Neural cell (in vitro differentiated cells): ENCODE results near the gene SOX4. TPM values are rescaled to one million over a fixed set of nuclear protein-coding genes. Genes with fewer than 3 reads are reported as not detected.
A peak's percentile ranks its signal among the peaks of the same experiment; 100 is the strongest.

Experiments used
- H2AFZ ChIP-seq: fragments of 200-600, 300-800 bp; sonication (generic), shearing (Covaris generic); 2 replicates; pipeline ENCODE4 v1.6.0; 2014; ENCODE audit warnings: low read depth, mild to moderate bottlenecking, antibody characterized with exemption, low read length, moderate library complexity
- H3F3A ChIP-seq: fragments of 200-600 bp; shearing (Covaris generic); 2 replicates; pipeline ENCODE4 v1.6.1; 2016; ENCODE audit warnings: mild to moderate bottlenecking, moderate library complexity, mixed read lengths, antibody characterized with exemption, low read length; ENCODE audit not compliant: insufficient read depth, poor library complexity, severe bottlenecking
- H3K27ac ChIP-seq: fragments of 200-600, 300-800 bp; sonication (generic), shearing (Covaris generic); 2 replicates; pipeline ENCODE4 v1.5.1; 2014; ENCODE audit warnings: mild to moderate bottlenecking, low read length, moderate library complexity
- H3K27me3 ChIP-seq: fragments of 300-800, 200-600 bp; sonication (generic), shearing (Covaris generic); 2 replicates; pipeline ENCODE4 v1.6.0; 2014; ENCODE audit warnings: mild to moderate bottlenecking, low read depth, low read length, moderate library complexity; ENCODE audit not compliant: insufficient read depth
- H3K36me3 ChIP-seq: fragments of 300-800, 200-600 bp; sonication (generic), shearing (Covaris generic); 2 replicates; pipeline ENCODE4 v1.5.1; 2014; ENCODE audit warnings: mild to moderate bottlenecking, antibody characterized with exemption, low read length, moderate library complexity; ENCODE audit not compliant: insufficient read depth
- H3K4me2 ChIP-seq: fragments of 300-800, 200-600 bp; sonication (generic), shearing (Covaris generic); 2 replicates; pipeline ENCODE4 v1.6.0; 2014; ENCODE audit warnings: mild to moderate bottlenecking, low read length
- H3K4me3 ChIP-seq: fragments of 300-800, 200-600 bp; sonication (generic), shearing (Covaris generic); 2 replicates; pipeline ENCODE4 v1.5.1; 2014; ENCODE audit warnings: mild to moderate bottlenecking, low read length, moderate library complexity
- H3K79me2 ChIP-seq: fragments of 200-600 bp; shearing (Covaris generic); replicated peaks from 2 replicates; pipeline ENCODE4 v1.6.0; 2014; ENCODE audit warnings: mild to moderate bottlenecking, low read length, moderate library complexity; ENCODE audit not compliant: insufficient read depth
- H3K9ac ChIP-seq: fragments of 300-800, 200-600 bp; sonication (generic), shearing (Covaris generic); 2 replicates; pipeline ENCODE4 v1.6.1; 2016; ENCODE audit warnings: mild to moderate bottlenecking, low read length, mixed read lengths
- H3K9me2 ChIP-seq: fragments of 200-600 bp; shearing (Covaris generic); 2 replicates; pipeline ENCODE4 v1.6.1; 2016; ENCODE audit warnings: mild to moderate bottlenecking, low read length, mixed read lengths; ENCODE audit not compliant: insufficient read depth
- H3K9me3 ChIP-seq: fragments of 200-600, 300-800 bp; sonication (generic), shearing (Covaris generic); 2 replicates; pipeline ENCODE4 v1.6.1; 2016; ENCODE audit warnings: mild to moderate bottlenecking, mixed run types, low read length, moderate library complexity, mixed read lengths
- H4K20me1 ChIP-seq: fragments of 200-600 bp; shearing (Covaris generic); 2 replicates; pipeline ENCODE4 v1.6.1; 2016; ENCODE audit warnings: mild to moderate bottlenecking, mixed run types; ENCODE audit not compliant: insufficient read depth
- EP300 ChIP-seq: fragments of 450-650 bp; conservative IDR thresholded peaks from 2 replicates; pipeline ENCODE4 v1.6.1; 2014; ENCODE audit warnings: antibody characterized with exemption, mild to moderate bottlenecking, moderate library complexity; ENCODE audit not compliant: poor library complexity, severe bottlenecking
- EZH2 ChIP-seq: fragments of 200-600, 300-800 bp; shearing (Covaris generic), sonication (generic); IDR thresholded peaks from 2 replicates; pipeline ENCODE4 v1.6.1; 2014; ENCODE audit warnings: antibody characterized with exemption, low read length, borderline replicate concordance, mild to moderate bottlenecking; ENCODE audit not compliant: insufficient read depth, poor library complexity, severe bottlenecking
- MXI1 ChIP-seq: fragments of 450-650 bp; conservative IDR thresholded peaks from 2 replicates; pipeline ENCODE4 v1.6.1; 2014; ENCODE audit warnings: antibody characterized with exemption, mild to moderate bottlenecking; ENCODE audit not compliant: poor library complexity, severe bottlenecking
- POLR2AphosphoS5 ChIP-seq: IDR thresholded peaks from 2 replicates; pipeline ENCODE4 v1.6.1; 2012
- RAD21 ChIP-seq: fragments of 450-650 bp; conservative IDR thresholded peaks from 2 replicates; pipeline ENCODE4 v1.6.1; 2014; ENCODE audit warnings: antibody characterized with exemption, mild to moderate bottlenecking, moderate library complexity
- SMC3 ChIP-seq: fragments of 450-650 bp; conservative IDR thresholded peaks from 2 replicates; pipeline ENCODE4 v1.6.1; 2014; ENCODE audit warnings: antibody characterized with exemption, mild to moderate bottlenecking, moderate library complexity; ENCODE audit not compliant: poor library complexity
- TAF1 ChIP-seq: IDR thresholded peaks from 2 replicates; pipeline ENCODE4 v1.6.1; 2012; ENCODE audit warnings: low read depth
- polyA plus RNA-seq: library from polyadenylated mRNA; depleted of rRNA; stranded (reverse); fragments of >200 nt; gene quantifications from 2 replicates; pipeline ENCODE4 v1.2.3, GENCODE V29; 2014
- TF ChIP-seq, protein P1 (sequence below): IDR thresholded peaks from 2 replicates; pipeline ENCODE4 v1.6.1; 2012; ENCODE audit warnings: borderline replicate concordance
- TF ChIP-seq, protein P2 (sequence below): fragments of 450-650 bp; IDR thresholded peaks from 2 replicates; pipeline ENCODE4 v1.5.1; 2014; ENCODE audit warnings: antibody characterized with exemption, mild to moderate bottlenecking, moderate library complexity; ENCODE audit not compliant: poor library complexity, severe bottlenecking

SOX4 gene
- polyA plus RNA-seq, 1 donor from 2014 or later: 394 TPM

DNA sequence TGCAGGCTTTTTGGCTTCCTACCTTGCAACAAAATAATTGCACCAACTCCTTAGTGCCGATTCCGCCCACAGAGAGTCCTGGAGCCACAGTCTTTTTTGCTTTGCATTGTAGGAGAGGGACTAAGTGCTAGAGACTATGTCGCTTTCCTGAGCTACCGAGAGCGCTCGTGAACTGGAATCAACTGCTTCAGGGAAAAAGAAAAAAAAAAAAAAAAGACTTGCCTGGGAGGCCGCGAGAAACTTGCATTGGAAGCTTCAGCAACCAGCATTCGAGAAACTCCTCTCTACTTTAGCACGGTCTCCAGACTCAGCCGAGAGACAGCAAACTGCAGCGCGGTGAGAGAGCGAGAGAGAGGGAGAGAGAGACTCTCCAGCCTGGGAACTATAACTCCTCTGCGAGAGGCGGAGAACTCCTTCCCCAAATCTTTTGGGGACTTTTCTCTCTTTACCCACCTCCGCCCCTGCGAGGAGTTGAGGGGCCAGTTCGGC is 420 bp downstream of the SOX4 start:
- peak overlapping the region; percentile 87 for H3K4me3 ChIP-seq
- H2AFZ ChIP-seq: no peak overlapping the region
- peaks cover 48% of the 10 kb centered on the region for H4K20me1 ChIP-seq
- peaks cover 23% of the 10 kb centered on the region for H3K36me3 ChIP-seq
- H3K79me2 ChIP-seq: peaks cover 72% of the 10 kb centered on the region
- peak overlapping the region; percentile 97 for H3K27ac ChIP-seq
- TF ChIP-seq MXI1 (no peak), POLR2AphosphoS5 (peak; percentile 59), RAD21 (peak; percentile 58), TAF1 (peak; percentile 75), EZH2 (no peak), SMC3 (peak; percentile 63)
- TF ChIP-seq, protein P1, sequence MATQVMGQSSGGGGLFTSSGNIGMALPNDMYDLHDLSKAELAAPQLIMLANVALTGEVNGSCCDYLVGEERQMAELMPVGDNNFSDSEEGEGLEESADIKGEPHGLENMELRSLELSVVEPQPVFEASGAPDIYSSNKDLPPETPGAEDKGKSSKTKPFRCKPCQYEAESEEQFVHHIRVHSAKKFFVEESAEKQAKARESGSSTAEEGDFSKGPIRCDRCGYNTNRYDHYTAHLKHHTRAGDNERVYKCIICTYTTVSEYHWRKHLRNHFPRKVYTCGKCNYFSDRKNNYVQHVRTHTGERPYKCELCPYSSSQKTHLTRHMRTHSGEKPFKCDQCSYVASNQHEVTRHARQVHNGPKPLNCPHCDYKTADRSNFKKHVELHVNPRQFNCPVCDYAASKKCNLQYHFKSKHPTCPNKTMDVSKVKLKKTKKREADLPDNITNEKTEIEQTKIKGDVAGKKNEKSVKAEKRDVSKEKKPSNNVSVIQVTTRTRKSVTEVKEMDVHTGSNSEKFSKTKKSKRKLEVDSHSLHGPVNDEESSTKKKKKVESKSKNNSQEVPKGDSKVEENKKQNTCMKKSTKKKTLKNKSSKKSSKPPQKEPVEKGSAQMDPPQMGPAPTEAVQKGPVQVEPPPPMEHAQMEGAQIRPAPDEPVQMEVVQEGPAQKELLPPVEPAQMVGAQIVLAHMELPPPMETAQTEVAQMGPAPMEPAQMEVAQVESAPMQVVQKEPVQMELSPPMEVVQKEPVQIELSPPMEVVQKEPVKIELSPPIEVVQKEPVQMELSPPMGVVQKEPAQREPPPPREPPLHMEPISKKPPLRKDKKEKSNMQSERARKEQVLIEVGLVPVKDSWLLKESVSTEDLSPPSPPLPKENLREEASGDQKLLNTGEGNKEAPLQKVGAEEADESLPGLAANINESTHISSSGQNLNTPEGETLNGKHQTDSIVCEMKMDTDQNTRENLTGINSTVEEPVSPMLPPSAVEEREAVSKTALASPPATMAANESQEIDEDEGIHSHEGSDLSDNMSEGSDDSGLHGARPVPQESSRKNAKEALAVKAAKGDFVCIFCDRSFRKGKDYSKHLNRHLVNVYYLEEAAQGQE: peak; percentile 72
- H3K9me3 ChIP-seq: no peaks in the 10 kb centered on the region
- peak overlapping the region; percentile 97 for H3K9ac ChIP-seq
- H3K9me2 ChIP-seq: no peaks in the 10 kb centered on the region
- H3K27me3 ChIP-seq: no peaks in the 10 kb centered on the region
- no peak overlapping the region for H3K4me2 ChIP-seq
- peaks cover 15% of the 10 kb centered on the region for H3F3A ChIP-seq

DNA sequence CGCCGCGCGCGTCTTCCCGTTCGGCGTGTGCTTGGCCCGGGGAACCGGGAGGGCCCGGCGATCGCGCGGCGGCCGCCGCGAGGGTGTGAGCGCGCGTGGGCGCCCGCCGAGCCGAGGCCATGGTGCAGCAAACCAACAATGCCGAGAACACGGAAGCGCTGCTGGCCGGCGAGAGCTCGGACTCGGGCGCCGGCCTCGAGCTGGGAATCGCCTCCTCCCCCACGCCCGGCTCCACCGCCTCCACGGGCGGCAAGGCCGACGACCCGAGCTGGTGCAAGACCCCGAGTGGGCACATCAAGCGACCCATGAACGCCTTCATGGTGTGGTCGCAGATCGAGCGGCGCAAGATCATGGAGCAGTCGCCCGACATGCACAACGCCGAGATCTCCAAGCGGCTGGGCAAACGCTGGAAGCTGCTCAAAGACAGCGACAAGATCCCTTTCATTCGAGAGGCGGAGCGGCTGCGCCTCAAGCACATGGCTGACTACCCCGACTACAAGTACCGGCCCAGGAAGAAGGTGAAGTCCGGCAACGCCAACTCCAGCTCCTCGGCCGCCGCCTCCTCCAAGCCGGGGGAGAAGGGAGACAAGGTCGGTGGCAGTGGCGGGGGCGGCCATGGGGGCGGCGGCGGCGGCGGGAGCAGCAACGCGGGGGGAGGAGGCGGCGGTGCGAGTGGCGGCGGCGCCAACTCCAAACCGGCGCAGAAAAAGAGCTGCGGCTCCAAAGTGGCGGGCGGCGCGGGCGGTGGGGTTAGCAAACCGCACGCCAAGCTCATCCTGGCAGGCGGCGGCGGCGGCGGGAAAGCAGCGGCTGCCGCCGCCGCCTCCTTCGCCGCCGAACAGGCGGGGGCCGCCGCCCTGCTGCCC is 1.1 kb downstream of the SOX4 start:
- Histone ChIP-seq H3K4me3 (peak overlapping the region; percentile 87), H3K9me2 (no peaks in the 10 kb centered on the region), H3K27me3 (no peaks in the 10 kb centered on the region), H3K4me2 (no peak overlapping the region), H2AFZ (no peak overlapping the region), H3K79me2 (peaks cover 79% of the 10 kb centered on the region), H3F3A (peaks cover 15% of the 10 kb centered on the region), H3K27ac (peak overlapping the region; percentile 97), H3K36me3 (peaks cover 25% of the 10 kb centered on the region), H3K9ac (peak overlapping the region; percentile 97), H4K20me1 (peaks cover 54% of the 10 kb centered on the region), H3K9me3 (no peaks in the 10 kb centered on the region)
- TF ChIP-seq, protein P2, sequence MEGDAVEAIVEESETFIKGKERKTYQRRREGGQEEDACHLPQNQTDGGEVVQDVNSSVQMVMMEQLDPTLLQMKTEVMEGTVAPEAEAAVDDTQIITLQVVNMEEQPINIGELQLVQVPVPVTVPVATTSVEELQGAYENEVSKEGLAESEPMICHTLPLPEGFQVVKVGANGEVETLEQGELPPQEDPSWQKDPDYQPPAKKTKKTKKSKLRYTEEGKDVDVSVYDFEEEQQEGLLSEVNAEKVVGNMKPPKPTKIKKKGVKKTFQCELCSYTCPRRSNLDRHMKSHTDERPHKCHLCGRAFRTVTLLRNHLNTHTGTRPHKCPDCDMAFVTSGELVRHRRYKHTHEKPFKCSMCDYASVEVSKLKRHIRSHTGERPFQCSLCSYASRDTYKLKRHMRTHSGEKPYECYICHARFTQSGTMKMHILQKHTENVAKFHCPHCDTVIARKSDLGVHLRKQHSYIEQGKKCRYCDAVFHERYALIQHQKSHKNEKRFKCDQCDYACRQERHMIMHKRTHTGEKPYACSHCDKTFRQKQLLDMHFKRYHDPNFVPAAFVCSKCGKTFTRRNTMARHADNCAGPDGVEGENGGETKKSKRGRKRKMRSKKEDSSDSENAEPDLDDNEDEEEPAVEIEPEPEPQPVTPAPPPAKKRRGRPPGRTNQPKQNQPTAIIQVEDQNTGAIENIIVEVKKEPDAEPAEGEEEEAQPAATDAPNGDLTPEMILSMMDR: no peak
- TF ChIP-seq MXI1 (peak; percentile 47), SMC3 (no peak), POLR2AphosphoS5 (peak; percentile 74), EZH2 (no peak), EP300 (no peak), RAD21 (no peak), TAF1 (peak; percentile 56)
- TF ChIP-seq, protein P1: peak; percentile 82
